ENCODE results near the gene CXorf66. TPM values are rescaled to one million over a fixed set of nuclear protein-coding genes. Genes with fewer than 3 reads are reported as not detected.

The CXorf66 gene, protein sequence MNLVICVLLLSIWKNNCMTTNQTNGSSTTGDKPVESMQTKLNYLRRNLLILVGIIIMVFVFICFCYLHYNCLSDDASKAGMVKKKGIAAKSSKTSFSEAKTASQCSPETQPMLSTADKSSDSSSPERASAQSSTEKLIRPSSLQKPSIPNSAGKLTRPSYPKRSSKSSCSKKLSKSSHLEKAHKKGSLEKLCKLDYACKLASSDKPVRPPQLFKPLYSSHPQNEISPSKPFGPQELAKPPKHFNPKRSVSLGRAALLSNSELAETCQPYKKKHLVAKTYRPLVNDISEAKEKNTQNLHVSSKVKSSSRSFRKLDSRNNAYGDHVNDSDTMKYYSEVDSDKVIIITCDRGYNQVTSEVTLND
- not detected in 2 replicates for total RNA-seq

GRCh38 chrX:139965421-139965820 is at the start of gene CXorf66:
Gene CXorf66 (minus strand): TSS chrX:139965521. CDS start chrX:139965496, 25 bp downstream.

GRCh38 chrX:139932901-139933796 is 32.2 kb downstream of the CXorf66 start, which contains the start of gene ATP11C:
Gene ATP11C (minus strand): TSS chrX:139933053. CDS start chrX:139932042, 1,011 bp downstream.

Other genes starting within 250 kb of the CXorf66 start
- 27.6 and 29.9 TPM in 2 replicates for gene ATP11C, start 32.5 kb downstream of the CXorf66 start, total RNA-seq

Data from pericardium fibroblast (primary cell).